ENCODE measurements around the gene CPTP. TPM values are rescaled to one million over a fixed set of nuclear protein-coding genes. Genes with fewer than 3 reads are reported as not detected.

Gene CPTP
- total and polyA plus RNA-seq, 2 of the 13 experiments (the other 11 are each of a cell fraction or from before 2014, with no cell fraction given) = 5.5 to 9.3 TPM

DNA sequence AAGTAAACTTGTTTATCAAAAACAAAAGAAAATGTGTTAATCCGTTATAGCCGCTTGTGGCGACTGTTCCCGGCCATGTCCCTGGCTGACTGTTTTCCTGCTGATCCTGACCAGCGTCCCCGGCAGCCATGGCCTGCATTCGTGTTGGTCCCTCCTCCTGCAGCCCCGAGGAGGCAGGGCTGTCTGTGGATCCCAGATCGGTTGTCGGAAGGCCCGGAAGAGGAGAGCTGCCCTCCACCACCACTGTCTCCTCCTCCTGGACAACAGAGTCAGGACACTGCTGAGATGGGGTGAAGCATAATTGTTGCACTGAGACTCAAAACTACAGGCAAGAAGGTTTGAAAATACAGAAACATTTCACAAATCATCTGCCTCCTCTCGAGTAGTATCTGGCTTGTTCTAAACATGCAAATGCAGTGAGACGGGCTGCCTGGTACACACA lies 37.4 kb downstream of the CPTP start (continued):
- no peak for TF ChIP-seq RCOR2 (CRISPR knock-in tag; IDR thresholded peaks at IDR 0.05)
- TF ChIP-seq, protein P1, sequence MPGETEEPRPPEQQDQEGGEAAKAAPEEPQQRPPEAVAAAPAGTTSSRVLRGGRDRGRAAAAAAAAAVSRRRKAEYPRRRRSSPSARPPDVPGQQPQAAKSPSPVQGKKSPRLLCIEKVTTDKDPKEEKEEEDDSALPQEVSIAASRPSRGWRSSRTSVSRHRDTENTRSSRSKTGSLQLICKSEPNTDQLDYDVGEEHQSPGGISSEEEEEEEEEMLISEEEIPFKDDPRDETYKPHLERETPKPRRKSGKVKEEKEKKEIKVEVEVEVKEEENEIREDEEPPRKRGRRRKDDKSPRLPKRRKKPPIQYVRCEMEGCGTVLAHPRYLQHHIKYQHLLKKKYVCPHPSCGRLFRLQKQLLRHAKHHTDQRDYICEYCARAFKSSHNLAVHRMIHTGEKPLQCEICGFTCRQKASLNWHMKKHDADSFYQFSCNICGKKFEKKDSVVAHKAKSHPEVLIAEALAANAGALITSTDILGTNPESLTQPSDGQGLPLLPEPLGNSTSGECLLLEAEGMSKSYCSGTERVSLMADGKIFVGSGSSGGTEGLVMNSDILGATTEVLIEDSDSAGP (CRISPR knock-in tag; IDR thresholded peaks at IDR 0.05; ENCODE audit: borderline replicate concordance) = peak; percentile 58; the same call in 1 of the 2 replicates
- TF ChIP-seq PHB2 (IDR thresholded peaks at IDR 0.05; ENCODE audit: partially characterized antibody) = no peak
- no peak for TF ChIP-seq RXRB (CRISPR knock-in tag; IDR thresholded peaks at IDR 0.05; ENCODE audit: borderline replicate concordance)
- TF ChIP-seq ZNF564 (CRISPR knock-in tag; IDR thresholded peaks at IDR 0.05) = no peak
- TF ChIP-seq, protein P2, sequence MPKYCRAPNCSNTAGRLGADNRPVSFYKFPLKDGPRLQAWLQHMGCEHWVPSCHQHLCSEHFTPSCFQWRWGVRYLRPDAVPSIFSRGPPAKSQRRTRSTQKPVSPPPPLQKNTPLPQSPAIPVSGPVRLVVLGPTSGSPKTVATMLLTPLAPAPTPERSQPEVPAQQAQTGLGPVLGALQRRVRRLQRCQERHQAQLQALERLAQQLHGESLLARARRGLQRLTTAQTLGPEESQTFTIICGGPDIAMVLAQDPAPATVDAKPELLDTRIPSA (CRISPR knock-in tag; IDR thresholded peaks at IDR 0.05; ENCODE audit: borderline replicate concordance) = no peak
- TF ChIP-seq, protein P3, sequence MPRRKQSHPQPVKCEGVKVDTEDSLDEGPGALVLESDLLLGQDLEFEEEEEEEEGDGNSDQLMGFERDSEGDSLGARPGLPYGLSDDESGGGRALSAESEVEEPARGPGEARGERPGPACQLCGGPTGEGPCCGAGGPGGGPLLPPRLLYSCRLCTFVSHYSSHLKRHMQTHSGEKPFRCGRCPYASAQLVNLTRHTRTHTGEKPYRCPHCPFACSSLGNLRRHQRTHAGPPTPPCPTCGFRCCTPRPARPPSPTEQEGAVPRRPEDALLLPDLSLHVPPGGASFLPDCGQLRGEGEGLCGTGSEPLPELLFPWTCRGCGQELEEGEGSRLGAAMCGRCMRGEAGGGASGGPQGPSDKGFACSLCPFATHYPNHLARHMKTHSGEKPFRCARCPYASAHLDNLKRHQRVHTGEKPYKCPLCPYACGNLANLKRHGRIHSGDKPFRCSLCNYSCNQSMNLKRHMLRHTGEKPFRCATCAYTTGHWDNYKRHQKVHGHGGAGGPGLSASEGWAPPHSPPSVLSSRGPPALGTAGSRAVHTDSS (CRISPR knock-in tag; conservative IDR thresholded peaks at IDR 0.05) = no peak
- TF ChIP-seq CBX2 (IDR thresholded peaks at IDR 0.05; ENCODE audit: low read depth, low read length) = no peak
- no peak for TF ChIP-seq CBX2 (CRISPR knock-in tag; IDR thresholded peaks at IDR 0.05; ENCODE audit: low read depth)
- TF ChIP-seq POLR2G (IDR thresholded peaks at IDR 0.05; ENCODE audit: low read depth, low read length) = peak; percentile 63; the same call in 1 of the 2 replicates
- no peak for TF ChIP-seq ZNF329 (CRISPR knock-in tag; IDR thresholded peaks at IDR 0.05; ENCODE audit: low read depth)
- TF ChIP-seq ZNF619 (CRISPR knock-in tag; IDR thresholded peaks at IDR 0.05) = no peak
- no peak for TF ChIP-seq ZNF510 (CRISPR knock-in tag; IDR thresholded peaks at IDR 0.05; ENCODE audit: low read depth)
- TF ChIP-seq, protein P4, sequence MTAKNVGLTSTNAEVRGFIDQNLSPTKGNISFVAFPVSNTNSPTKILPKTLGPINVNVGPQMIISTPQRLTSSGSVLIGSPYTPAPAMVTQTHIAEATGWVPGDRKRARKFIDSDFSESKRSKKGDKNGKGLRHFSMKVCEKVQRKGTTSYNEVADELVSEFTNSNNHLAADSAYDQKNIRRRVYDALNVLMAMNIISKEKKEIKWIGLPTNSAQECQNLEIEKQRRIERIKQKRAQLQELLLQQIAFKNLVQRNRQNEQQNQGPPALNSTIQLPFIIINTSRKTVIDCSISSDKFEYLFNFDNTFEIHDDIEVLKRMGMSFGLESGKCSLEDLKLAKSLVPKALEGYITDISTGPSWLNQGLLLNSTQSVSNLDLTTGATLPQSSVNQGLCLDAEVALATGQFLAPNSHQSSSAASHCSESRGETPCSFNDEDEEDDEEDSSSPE (CRISPR knock-in tag; IDR thresholded peaks at IDR 0.05) = no peak
- TF ChIP-seq ZFP1 (CRISPR knock-in tag; IDR thresholded peaks at IDR 0.05) = no peak
- TF ChIP-seq ZNF749 (CRISPR knock-in tag; IDR thresholded peaks at IDR 0.05; ENCODE audit: borderline replicate concordance) = no peak
- TF ChIP-seq HMG20B (CRISPR knock-in tag; conservative IDR thresholded peaks at IDR 0.05) = no peak
- no peak for TF ChIP-seq ZNF644 (CRISPR knock-in tag; IDR thresholded peaks at IDR 0.05; ENCODE audit: low read depth)
- no peak; the same call in 1 of the 2 replicates for TF ChIP-seq STAG1 (CRISPR knock-in tag; IDR thresholded peaks at IDR 0.05)
- TF ChIP-seq, protein P5, sequence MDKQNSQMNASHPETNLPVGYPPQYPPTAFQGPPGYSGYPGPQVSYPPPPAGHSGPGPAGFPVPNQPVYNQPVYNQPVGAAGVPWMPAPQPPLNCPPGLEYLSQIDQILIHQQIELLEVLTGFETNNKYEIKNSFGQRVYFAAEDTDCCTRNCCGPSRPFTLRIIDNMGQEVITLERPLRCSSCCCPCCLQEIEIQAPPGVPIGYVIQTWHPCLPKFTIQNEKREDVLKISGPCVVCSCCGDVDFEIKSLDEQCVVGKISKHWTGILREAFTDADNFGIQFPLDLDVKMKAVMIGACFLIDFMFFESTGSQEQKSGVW (CRISPR knock-in tag; IDR thresholded peaks at IDR 0.05; ENCODE audit: borderline replicate concordance) = no peak
- no peak for TF ChIP-seq NAIF1 (CRISPR knock-in tag; IDR thresholded peaks at IDR 0.05; ENCODE audit: borderline replicate concordance)
- TF ChIP-seq ZSCAN21 (CRISPR knock-in tag; IDR thresholded peaks at IDR 0.05; ENCODE audit: borderline replicate concordance) = no peak
- TF ChIP-seq ZFP36 (IDR thresholded peaks at IDR 0.05; ENCODE audit: borderline replicate concordance, low read depth, low read length, partially characterized antibody) = no peak
- TF ChIP-seq GATAD1 (CRISPR knock-in tag; IDR thresholded peaks at IDR 0.05) = peak; percentile 51; the same call in 1 of the 2 replicates
- TF ChIP-seq, protein P6, sequence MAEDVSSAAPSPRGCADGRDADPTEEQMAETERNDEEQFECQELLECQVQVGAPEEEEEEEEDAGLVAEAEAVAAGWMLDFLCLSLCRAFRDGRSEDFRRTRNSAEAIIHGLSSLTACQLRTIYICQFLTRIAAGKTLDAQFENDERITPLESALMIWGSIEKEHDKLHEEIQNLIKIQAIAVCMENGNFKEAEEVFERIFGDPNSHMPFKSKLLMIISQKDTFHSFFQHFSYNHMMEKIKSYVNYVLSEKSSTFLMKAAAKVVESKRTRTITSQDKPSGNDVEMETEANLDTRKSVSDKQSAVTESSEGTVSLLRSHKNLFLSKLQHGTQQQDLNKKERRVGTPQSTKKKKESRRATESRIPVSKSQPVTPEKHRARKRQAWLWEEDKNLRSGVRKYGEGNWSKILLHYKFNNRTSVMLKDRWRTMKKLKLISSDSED (CRISPR knock-in tag; IDR thresholded peaks at IDR 0.05) = no peak
